ENCODE results near the gene KCNJ2. TPM values are rescaled to one million over a fixed set of nuclear protein-coding genes. Genes with fewer than 3 reads are reported as not detected.

The KCNJ2 gene
- total and polyA plus RNA-seq, 3 donors from 2014 or later, result 0.58 to 1.1 (median 0.79) TPM

GRCh38 chr17:70161519-70161918 is 7.8 kb upstream of the KCNJ2 start:
- intact Hi-C loops (cut with DNase I; ENCODE audit: low total_unique reads), result no loop called here

GRCh38 chr17:70165383-70165782 is 3.9 kb upstream of the KCNJ2 start:
- Histone ChIP-seq H3K27ac (no peak overlapping the region), H3K9me3 (no peaks in the 10 kb centered on the region), H3K4me1 (no peaks in the 10 kb centered on the region), H3K27me3 (no peaks in the 10 kb centered on the region), H3K4me3 (no peak overlapping the region), H3K36me3 (ENCODE audit: low read depth, missing control alignments) (no peaks in the 10 kb centered on the region)
- no peak for DNase-seq
- 88% methylated on average over 2 of the region's 2 CpGs for WGBS, 2 donors
- intact Hi-C loops (cut with DNase I; ENCODE audit: low total_unique reads), result no loop called here
- TF ChIP-seq CTCF (IDR thresholded peaks at IDR 0.05) (no peak), POLR2A (IDR thresholded peaks at IDR 0.05) (no peak)

More at GRCh38 chr17:70161519-70161918, 7.8 kb upstream of the KCNJ2 start:
- DNase-seq, result no peak
- TF ChIP-seq POLR2A (IDR thresholded peaks at IDR 0.05), result no peak
- no peak for TF ChIP-seq CTCF (IDR thresholded peaks at IDR 0.05)
- Histone ChIP-seq H3K4me3 (no peak overlapping the region), H3K4me1 (no peaks in the 10 kb centered on the region), H3K27ac (no peak overlapping the region), H3K36me3 (ENCODE audit: low read depth, missing control alignments) (no peaks in the 10 kb centered on the region), H3K9me3 (no peaks in the 10 kb centered on the region), H3K27me3 (no peaks in the 10 kb centered on the region)
- 79 to 85% methylated on average over 1 of the region's 1 CpG for WGBS, 2 donors

GRCh38 chr17:70166615-70167014 is 2.7 kb upstream of the KCNJ2 start:
- no peaks in the 10 kb centered on the region for H3K36me3 ChIP-seq (ENCODE audit: low read depth, missing control alignments)
- no peak for DNase-seq
- TF ChIP-seq CTCF (IDR thresholded peaks at IDR 0.05) (no peak), POLR2A (IDR thresholded peaks at IDR 0.05) (no peak)
- no peak overlapping the region for H3K27ac ChIP-seq
- WGBS, 2 donors, result 82 to 84% methylated on average over 4 of the region's 4 CpGs
- intact Hi-C loops (cut with DNase I; ENCODE audit: low total_unique reads), result no loop called here
- no peak overlapping the region for H3K4me3 ChIP-seq
- no peaks in the 10 kb centered on the region for H3K9me3 ChIP-seq
- H3K4me1 ChIP-seq, result no peaks in the 10 kb centered on the region
- no peaks in the 10 kb centered on the region for H3K27me3 ChIP-seq

GRCh38 chr17:70168044-70168976 is 1.0 kb upstream of the KCNJ2 start:
- intact Hi-C loops (cut with DNase I; ENCODE audit: low total_unique reads), result no loop called here
- peak in 2 of 3 experiments; percentile 54 to 56 for TF ChIP-seq CTCF (IDR thresholded peaks at IDR 0.05)
- no peak for TF ChIP-seq POLR2A (IDR thresholded peaks at IDR 0.05)
- Histone ChIP-seq H3K4me1 (no peaks in the 10 kb centered on the region), H3K36me3 (ENCODE audit: low read depth, missing control alignments) (no peaks in the 10 kb centered on the region), H3K4me3 (peak overlapping the region; percentile 61 to 70), H3K27ac (peak overlapping the region; percentile 36 to 80), H3K27me3 (no peaks in the 10 kb centered on the region), H3K9me3 (no peaks in the 10 kb centered on the region)
- 2% methylated on average over 28 to 45 of the region's 45 CpGs for WGBS, 2 donors
- DNase-seq, result peak; percentile 72
